SK-N-MC (cell line): Measurements from ENCODE around the gene RBM25.
"Not testable (repeated sequence)": the region's sequence is repeated elsewhere in the genome, so short reads cannot be mapped to it uniquely, and the experiment has no call there.

Experiments used
- EZH2 ChIP-seq: fragments of 200-600 bp; sonication (generic); IDR thresholded peaks from one replicate; pipeline ENCODE4 v1.6.1; 2017; ENCODE audit warnings: antibody characterized with exemption
- FOXP2 ChIP-seq: optimal IDR thresholded peaks from 2 replicates; pipeline ENCODE3; 2011; ENCODE audit warnings: mild to moderate bottlenecking, moderate library complexity; ENCODE audit not compliant: insufficient read depth; ENCODE audit errors: extremely low read length, control extremely low read depth
- POLR2AphosphoS5 ChIP-seq: IDR thresholded peaks from 2 replicates; pipeline ENCODE4 v1.6.1; 2012; ENCODE audit warnings: mild to moderate bottlenecking, low read depth, low read length, borderline replicate concordance

- TF ChIP-seq EZH2, POLR2AphosphoS5, FOXP2: not testable (repeated sequence)
Observed at GRCh38 chr14:73036706-73037450, 21.5 kb upstream of the RBM25 start.
